ENCODE data around the gene XRN2.

DNA sequence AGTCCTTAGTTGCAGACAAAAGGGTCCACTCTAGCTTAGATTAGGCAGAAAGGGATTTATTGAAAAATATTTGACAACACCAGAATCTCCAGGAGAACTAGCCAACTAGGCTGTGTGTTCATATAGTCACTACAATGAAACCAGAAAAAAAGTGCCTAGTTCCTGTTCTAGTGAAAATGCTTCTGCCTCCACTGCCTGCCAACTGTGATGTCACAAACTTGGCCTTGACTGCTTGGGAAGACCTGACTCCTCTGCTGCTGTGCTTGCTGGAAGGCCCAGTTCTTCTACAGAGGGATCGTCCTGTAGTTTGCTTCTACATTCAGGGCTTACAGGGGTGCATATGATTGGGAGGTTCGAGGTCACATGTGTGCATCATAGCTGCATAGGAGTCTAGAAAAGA, 40.3 kb upstream of the XRN2 start:
- TF ChIP-seq, protein P1, sequence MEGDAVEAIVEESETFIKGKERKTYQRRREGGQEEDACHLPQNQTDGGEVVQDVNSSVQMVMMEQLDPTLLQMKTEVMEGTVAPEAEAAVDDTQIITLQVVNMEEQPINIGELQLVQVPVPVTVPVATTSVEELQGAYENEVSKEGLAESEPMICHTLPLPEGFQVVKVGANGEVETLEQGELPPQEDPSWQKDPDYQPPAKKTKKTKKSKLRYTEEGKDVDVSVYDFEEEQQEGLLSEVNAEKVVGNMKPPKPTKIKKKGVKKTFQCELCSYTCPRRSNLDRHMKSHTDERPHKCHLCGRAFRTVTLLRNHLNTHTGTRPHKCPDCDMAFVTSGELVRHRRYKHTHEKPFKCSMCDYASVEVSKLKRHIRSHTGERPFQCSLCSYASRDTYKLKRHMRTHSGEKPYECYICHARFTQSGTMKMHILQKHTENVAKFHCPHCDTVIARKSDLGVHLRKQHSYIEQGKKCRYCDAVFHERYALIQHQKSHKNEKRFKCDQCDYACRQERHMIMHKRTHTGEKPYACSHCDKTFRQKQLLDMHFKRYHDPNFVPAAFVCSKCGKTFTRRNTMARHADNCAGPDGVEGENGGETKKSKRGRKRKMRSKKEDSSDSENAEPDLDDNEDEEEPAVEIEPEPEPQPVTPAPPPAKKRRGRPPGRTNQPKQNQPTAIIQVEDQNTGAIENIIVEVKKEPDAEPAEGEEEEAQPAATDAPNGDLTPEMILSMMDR (IDR thresholded peaks at IDR 0.05) = no peak
- no peak for TF ChIP-seq EZH2 (IDR thresholded peaks at IDR 0.05; ENCODE audit: borderline replicate concordance, insufficient read depth, low read depth, low read length, poor library complexity, severe bottlenecking)
